A673 (cell line): Measurements from ENCODE around the gene EIF4E2. TPM values are rescaled to one million over a fixed set of nuclear protein-coding genes. Genes with fewer than 3 reads are reported as not detected.

ENCODE experiments used
- BruUV-seq: library from RNA; stranded (reverse); fragments of 400-500 nt; replicated peaks from 2 replicates; lab custom pipeline; 2021; lab: Mats Ljungman, UMichigan
- CTCF ChIA-PET: fragments of 300-600 bp; sonication (Branson Sonifier 250); formaldehyde crosslinking; loops from one replicate; lab custom pipeline; 2022; ENCODE audit warnings: antibody characterized with exemption; lab: Charles Lee
- POLR2A ChIA-PET: fragments of 300-600 bp; sonication (Branson Sonifier 250); formaldehyde crosslinking; loops from one replicate; lab custom pipeline; 2022; ENCODE audit warnings: antibody characterized with exemption; ENCODE audit not compliant: low non-redundant PET; lab: Charles Lee
- DNase-seq: peaks from one replicate; pipeline ENCODE4 v3.0.0-alpha.2; 2015; ENCODE audit warnings: low spot score
- H3K27ac ChIP-seq: fragments of 200-600 bp; sonication (generic); 2 replicates; pipeline ENCODE4 v1.5.1; 2016; ENCODE audit warnings: mixed run types, low read depth, mild to moderate bottlenecking, mixed read lengths, antibody characterized with exemption, low read length; ENCODE audit not compliant: poor library complexity, severe bottlenecking
- H3K27me3 ChIP-seq: fragments of 200-600 bp; sonication (generic); replicated peaks from 2 replicates; pipeline ENCODE4 v1.6.1; 2017; ENCODE audit warnings: mixed run types, low read depth, mild to moderate bottlenecking, mixed read lengths, antibody characterized with exemption, low read length; ENCODE audit not compliant: insufficient read depth, poor library complexity
- H3K36me3 ChIP-seq: fragments of 200-600 bp; sonication (generic); 2 replicates; pipeline ENCODE4 v1.6.1; 2016; ENCODE audit warnings: mixed run types, mild to moderate bottlenecking, mixed read lengths, antibody characterized with exemption, low read length; ENCODE audit not compliant: insufficient read depth, poor library complexity, severe bottlenecking
- H3K4me1 ChIP-seq: fragments of 200-600 bp; sonication (generic); 2 replicates; pipeline ENCODE4 v1.6.1; 2017; ENCODE audit warnings: mixed run types, mild to moderate bottlenecking, mixed read lengths, antibody characterized with exemption, low read length; ENCODE audit not compliant: insufficient read depth, poor library complexity, severe bottlenecking
- H3K4me3 ChIP-seq: fragments of 200-600 bp; sonication (generic); 2 replicates; pipeline ENCODE4 v1.5.1; 2016; ENCODE audit warnings: low read depth, mixed run types, mild to moderate bottlenecking, mixed read lengths, low read length; ENCODE audit not compliant: poor library complexity, severe bottlenecking
- H3K9me3 ChIP-seq: fragments of 200-600 bp; sonication (generic); 2 replicates; pipeline ENCODE4 v1.6.1; 2016; ENCODE audit warnings: mixed run types, low read depth, mild to moderate bottlenecking, mixed read lengths, antibody characterized with exemption, low read length; ENCODE audit not compliant: poor library complexity, severe bottlenecking
- EZH2 ChIP-seq: fragments of 200-600 bp; sonication (generic); IDR thresholded peaks from 2 replicates; pipeline ENCODE4 v1.6.1; 2017; ENCODE audit warnings: borderline replicate concordance, low read depth, mild to moderate bottlenecking, mixed read lengths, antibody characterized with exemption, low read length; ENCODE audit not compliant: poor library complexity, severe bottlenecking
- intact Hi-C: fragments of 100-400 bp; cut with micrococcal nuclease; formaldehyde crosslinking; loops from one replicate; pipeline ENCODE4 v1.10.0; 2022; ENCODE audit not compliant: unreplicated experiment
- total RNA-seq: library from RNA; stranded (reverse); gene quantifications from 2 replicates; pipeline ENCODE4 v1.2.3, GENCODE V29; 2021
- TF ChIP-seq, protein P1 (sequence below): fragments of 300-800, 200-600 bp; sonication (generic); conservative IDR thresholded peaks from 2 replicates; pipeline ENCODE4 v1.5.1; 2017; ENCODE audit warnings: low read depth, mild to moderate bottlenecking, antibody characterized with exemption, low read length, moderate library complexity, mixed read lengths

EIF4E2 gene
- total RNA-seq, 1 experiment from 2014 or later: 60.8 TPM

DNA sequence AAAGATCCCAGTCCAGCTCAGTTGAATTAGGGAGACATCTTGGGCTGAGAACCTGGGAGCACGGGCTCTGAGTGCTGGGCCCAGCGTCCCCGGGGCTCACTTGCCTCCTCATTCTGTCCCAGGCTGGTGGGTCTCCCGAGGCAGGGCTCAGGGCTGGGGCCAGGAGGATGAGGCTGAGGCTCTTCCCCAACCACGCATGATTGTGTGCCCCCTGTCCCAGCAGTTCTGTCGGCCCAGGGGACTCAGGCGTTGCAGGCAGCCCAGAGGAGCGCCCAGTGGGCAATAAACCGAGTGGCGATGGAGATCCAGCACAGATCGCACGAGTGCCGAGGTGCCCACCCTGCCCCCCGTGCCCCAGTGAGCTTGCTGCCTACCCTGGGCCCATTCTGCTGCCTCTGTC is 29.4 kb upstream of the EIF4E2 start:
- H3K36me3 ChIP-seq: no peaks in the 10 kb centered on the region
- ChIA-PET CTCF (interaction anchor here (1.2 to 1.4 kb wide), 2 partner anchors 75 to 76 kb away, joined by 3 read pairs; no protein-coding TSS in a partner anchor), POLR2A (no interaction called here)
- H3K27me3 ChIP-seq: peaks cover 31% of the 10 kb centered on the region
- intact Hi-C loops: loop anchor here (5.0 kb wide), 1 partner anchor 614 kb away; no protein-coding TSS in a partner anchor
- H3K9me3 ChIP-seq: no peaks in the 10 kb centered on the region
- no peak overlapping the region for H3K4me3 ChIP-seq
- H3K4me1 ChIP-seq: peaks cover 7% of the 10 kb centered on the region
- no peak overlapping the region for H3K27ac ChIP-seq
- no TSS peak for BruUV-seq
- no peak for DNase-seq
- TF ChIP-seq, protein P1, sequence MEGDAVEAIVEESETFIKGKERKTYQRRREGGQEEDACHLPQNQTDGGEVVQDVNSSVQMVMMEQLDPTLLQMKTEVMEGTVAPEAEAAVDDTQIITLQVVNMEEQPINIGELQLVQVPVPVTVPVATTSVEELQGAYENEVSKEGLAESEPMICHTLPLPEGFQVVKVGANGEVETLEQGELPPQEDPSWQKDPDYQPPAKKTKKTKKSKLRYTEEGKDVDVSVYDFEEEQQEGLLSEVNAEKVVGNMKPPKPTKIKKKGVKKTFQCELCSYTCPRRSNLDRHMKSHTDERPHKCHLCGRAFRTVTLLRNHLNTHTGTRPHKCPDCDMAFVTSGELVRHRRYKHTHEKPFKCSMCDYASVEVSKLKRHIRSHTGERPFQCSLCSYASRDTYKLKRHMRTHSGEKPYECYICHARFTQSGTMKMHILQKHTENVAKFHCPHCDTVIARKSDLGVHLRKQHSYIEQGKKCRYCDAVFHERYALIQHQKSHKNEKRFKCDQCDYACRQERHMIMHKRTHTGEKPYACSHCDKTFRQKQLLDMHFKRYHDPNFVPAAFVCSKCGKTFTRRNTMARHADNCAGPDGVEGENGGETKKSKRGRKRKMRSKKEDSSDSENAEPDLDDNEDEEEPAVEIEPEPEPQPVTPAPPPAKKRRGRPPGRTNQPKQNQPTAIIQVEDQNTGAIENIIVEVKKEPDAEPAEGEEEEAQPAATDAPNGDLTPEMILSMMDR: no peak
- TF ChIP-seq EZH2: no peak

DNA sequence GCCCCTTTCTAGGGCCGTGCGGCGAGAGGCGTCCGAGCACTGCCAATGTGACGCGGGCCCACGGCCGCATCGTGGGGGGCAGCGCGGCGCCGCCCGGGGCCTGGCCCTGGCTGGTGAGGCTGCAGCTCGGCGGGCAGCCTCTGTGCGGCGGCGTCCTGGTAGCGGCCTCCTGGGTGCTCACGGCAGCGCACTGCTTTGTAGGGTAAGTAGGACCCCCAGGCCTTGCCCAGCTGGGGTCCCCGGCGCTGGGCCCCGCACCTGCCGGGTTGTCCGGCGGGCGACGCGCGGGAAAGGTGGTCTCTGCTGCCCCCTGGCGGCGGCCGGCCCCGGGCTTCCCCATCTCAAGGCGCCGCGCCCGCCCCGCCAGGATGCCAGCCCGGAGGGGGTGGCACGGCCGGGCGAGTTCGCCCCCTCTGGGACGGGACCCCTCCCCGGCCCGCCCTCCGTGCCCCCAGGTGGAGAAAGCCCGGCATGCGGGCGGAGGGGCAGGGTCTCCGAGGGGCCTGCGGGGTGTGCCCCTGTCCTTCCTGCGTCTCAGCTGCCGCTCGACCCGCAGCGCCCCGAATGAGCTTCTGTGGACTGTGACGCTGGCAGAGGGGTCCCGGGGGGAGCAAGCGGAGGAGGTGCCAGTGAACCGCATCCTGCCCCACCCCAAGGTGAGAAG is 28.4 kb upstream of the EIF4E2 start:
- POLR2A ChIA-PET: no interaction called here
- BruUV-seq: no TSS peak
- peak; percentile 37 for DNase-seq
- no peak overlapping the region for H3K27ac ChIP-seq
- CTCF ChIA-PET: interaction anchor here (1.0 to 1.3 kb wide), 3 partner anchors 49 to 77 kb away, joined by 3 read pairs; no protein-coding TSS in a partner anchor
- H3K4me3 ChIP-seq: peak overlapping the region; percentile 19
- peaks cover 31% of the 10 kb centered on the region for H3K27me3 ChIP-seq
- H3K4me1 ChIP-seq: peaks cover 7% of the 10 kb centered on the region
- intact Hi-C loops: loop anchor here (2.0 to 5.0 kb wide), 2 partner anchors 77 to 615 kb away; no protein-coding TSS in a partner anchor
- H3K9me3 ChIP-seq: no peaks in the 10 kb centered on the region
- peak; percentile 27 for TF ChIP-seq EZH2
- TF ChIP-seq, protein P1: peak; percentile 55; the same call in 1 of the 2 replicates
- H3K36me3 ChIP-seq: no peaks in the 10 kb centered on the region

DNA sequence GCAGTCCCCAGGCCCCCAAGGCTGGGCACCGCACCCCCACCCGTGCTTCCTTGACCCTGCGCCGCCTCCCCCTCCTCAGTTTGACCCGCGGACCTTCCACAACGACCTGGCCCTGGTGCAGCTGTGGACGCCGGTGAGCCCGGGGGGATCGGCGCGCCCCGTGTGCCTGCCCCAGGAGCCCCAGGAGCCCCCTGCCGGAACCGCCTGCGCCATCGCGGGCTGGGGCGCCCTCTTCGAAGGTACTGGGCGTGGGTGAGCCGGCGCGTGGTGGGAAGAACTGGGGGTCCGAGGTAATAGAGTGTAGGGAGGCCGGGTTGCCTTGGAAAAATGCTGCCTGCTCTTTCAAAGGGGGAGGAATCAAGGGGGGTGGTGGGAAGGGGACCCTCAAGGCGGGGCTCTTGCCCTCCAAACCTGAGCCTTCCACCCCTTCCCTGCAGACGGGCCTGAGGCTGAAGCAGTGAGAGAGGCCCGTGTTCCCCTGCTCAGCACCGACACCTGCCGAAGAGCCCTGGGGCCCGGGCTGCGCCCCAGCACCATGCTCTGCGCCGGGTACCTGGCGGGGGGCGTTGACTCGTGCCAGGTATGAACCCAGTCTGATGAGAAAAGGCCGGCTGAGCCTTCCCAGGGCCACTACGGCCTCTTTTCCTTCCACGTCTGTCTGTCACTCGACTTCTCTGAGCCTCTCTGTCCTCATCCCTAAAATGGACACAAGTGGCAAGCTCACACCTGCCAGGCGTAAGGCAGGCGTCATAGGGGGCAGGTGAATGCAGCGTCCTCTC is 27.7 kb upstream of the EIF4E2 start:
- Histone ChIP-seq H3K9me3 (no peaks in the 10 kb centered on the region), H3K36me3 (no peaks in the 10 kb centered on the region), H3K4me3 (no peak overlapping the region), H3K27ac (no peak overlapping the region), H3K27me3 (peaks cover 31% of the 10 kb centered on the region), H3K4me1 (peaks cover 7% of the 10 kb centered on the region)
- BruUV-seq: no TSS peak
- DNase-seq: no peak
- TF ChIP-seq EZH2: no peak
- TF ChIP-seq, protein P1: no peak
- ChIA-PET CTCF (interaction anchor here (1.0 to 1.3 kb wide), 2 partner anchors 49 to 76 kb away, joined by 3 read pairs; no protein-coding TSS in a partner anchor), POLR2A (no interaction called here)
- intact Hi-C loops: loop anchor here (2.0 to 5.0 kb wide), 2 partner anchors 78 to 616 kb away; no protein-coding TSS in a partner anchor
